Measurements from ENCODE around the gene CAMKK1.

CAMKK1 gene

GRCh38 chr17:3893003-3893719 is at the start of gene CAMKK1:
CAMKK1 (minus strand) TSS chr17:3893053; CDS start chr17:3885687, 7,366 bp downstream.
- peak; percentile 96 for DNase-seq

DNA sequence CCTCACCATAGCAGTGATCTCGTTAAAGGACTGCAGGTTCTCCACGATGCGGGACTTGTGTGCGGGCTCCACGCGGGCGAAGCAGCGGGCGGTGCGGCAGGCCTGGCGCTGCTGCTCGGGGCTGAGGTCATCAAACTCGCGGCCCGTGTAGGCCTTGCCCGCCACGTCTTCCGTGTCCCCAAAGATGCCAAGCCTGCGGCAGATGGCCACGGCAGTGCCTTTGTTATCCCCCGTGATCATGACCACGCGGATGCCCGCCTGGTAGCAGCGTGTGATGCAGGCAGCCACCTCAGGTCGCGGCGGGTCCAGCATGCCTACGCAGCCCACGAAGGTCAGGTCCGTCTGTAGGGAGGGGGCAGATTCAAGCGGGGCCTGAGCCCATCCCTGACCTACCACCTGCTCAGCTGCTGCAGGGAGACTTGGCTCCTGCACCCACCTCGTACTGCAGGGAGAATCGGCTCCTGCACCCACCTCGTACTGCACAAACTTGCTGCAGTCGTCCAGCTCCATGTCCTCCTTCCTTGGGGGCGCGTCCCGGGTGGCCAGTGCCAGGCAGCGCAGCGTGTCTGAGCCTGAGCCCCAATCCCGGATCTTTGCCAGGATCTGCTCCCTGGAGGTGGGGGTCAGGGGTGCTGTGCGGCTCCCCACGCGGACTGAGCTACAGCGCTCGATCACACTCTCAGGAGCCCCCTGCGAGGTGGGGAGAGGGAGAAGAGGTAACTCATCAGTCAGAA is 48.3 kb upstream of the CAMKK1 start:
- no peak for DNase-seq

DNA sequence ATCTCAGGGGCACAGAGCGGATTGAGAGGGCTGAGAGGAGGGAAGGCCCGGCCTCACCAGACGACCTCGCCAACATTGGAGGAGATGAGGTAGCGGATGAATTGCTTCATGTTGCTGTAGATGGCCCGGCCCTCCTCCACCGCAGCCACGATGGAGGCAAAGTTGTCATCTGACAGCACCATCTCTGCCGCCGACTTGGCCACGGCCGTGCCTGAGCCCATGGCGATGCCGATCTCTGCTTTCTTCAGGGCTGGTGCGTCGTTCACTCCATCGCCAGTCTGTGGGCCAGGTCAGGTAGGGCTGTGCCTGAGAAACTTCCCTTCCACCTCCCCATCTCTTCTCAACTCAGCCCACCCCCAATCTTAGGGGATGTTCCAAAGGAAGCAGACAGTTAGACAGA is 44.5 kb upstream of the CAMKK1 start:
- no peak for DNase-seq

- peak; percentile 88 for DNase-seq
Measured at GRCh38 chr17:3935825-3936355, 43.0 kb upstream of the CAMKK1 start.

GRCh38 chr17:3935140-3935542 is 42.3 kb upstream of the CAMKK1 start:
- peak; percentile 95 for DNase-seq

GRCh38 chr17:3929764-3930163 is 36.9 kb upstream of the CAMKK1 start:
- DNase-seq: no peak

DNA sequence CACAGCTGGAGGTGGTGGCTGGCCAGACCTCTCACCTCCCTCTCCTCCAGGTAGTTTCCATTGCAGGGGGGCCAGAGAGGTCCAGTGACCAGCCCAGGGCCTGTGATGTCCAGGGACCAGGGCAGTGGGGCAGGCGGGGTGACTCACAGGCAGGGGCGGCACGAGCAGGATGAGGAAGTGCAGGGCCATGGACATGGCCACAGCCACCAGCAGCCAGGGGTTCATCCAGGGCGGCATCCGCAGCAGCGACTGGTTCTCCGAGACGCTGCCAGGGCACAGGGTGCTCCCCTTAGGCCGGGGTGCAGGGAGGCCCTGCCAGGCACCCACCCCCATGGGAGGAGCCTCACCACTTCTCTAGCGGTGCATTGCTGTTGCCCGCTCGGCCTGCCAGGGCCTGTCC is 36.3 kb upstream of the CAMKK1 start:
- DNase-seq: peak; percentile 63

GRCh38 chr17:3928406-3928805 is 35.6 kb upstream of the CAMKK1 start:
- DNase-seq: no peak

DNA sequence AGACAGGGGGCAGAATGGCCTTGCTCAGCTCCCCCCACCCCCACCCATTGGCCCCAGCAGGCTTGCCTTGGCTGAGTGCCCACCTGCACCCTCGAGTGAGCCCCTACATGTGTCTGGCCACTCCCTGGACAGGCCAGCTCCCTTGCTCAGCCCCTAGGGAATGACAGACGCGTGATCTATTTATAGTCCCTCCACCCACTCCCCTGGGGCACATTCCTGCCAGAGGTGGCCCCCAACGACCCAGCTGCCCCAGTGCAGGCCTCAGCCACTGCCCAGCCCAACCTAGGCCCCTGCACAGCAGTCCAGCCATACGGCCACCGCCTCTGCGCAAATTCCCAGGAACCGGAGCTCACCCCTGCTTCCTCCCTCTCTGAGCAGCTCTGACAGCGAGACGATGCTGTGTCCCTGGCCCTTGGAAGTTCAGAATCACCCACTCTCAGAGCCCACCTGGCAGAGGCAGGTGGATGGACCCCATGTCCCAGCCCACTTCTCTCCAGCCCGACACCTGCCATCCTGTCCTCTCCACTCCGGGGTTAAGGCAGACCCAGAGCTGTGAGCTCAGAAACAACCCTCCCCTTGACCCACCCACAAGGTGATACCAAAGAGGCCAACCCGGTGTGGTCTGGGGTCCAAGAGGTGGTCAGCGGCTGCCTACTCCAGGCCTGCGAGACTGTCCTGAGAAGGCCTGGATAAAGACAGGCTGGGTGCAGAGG is 34.9 kb upstream of the CAMKK1 start:
- peak; percentile 82 for DNase-seq

DNA sequence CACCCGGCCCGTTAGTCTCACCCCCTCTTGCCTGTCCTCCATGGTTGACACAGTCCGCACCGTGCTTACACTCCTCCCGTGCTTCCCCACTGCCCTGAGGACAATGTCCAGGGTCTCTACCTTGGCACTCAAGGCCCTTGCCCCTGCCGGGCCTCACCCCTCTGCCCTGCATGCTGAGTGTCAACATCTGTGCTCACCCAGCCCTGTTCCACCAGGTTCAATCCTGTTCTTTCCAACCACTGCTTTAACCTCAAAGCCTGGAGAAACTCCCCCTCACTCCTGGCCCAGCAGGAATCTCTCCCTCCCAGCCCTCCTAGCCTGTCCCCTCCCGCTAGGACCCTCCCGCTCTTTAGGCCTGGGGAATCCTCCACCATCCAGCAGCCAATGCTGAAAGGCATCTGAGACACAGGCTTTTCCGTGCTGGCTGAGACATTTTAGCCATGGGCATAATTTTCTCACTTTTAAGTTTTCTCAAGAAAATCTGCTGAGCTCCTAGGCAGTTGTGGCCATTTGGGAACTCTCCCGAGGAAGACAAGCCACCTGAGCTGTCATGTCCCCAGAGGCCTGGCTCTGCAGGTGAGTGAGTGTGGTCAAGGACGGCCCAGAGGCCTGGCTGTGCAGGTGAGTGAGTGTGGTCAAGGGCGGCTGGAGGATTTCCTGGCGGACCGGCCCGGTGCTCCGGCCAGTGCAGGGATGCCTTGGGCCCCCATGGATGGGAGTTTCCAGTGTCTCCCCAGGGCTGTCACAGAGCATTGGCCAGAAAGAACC is 34.2 kb upstream of the CAMKK1 start:
- DNase-seq: peak; percentile 68

DNA sequence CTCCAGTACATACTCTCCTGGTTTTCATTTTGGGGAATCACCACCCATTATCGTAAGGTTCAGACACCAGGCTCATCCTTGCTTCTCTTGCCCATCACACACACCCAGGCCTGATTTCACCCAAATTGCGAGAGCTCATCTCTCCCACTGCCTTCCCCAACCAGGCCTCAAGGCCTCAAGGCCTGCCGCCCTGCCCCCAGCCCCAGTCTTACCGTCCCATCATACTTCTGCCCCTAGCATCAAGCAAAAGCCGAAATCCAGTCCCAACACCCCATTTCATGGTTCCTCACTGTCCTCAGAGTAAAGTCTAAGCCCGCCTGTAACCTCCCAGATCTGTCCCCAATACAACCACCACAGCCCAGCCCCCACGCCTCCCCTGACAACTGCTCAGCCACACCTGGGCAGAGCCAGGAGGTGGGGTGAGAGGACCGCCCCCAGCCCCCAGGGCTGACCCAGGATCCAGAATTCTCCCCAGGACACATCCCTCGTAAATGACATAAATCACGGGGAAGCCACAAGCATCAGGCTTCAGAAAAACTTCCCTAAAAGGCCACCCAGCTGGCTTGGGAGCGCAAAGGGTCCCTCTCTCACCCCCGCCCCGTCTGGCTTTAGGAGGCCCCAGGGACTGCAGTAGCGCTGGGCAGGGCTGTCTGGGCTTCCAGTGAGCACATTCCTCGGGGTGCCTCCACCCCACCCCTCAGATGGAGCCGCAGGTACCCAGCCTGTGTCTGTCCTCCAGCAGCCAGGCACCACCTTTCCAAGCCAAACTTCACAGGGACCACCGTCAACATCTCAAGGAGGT is 33.0 kb upstream of the CAMKK1 start:
- no peak for DNase-seq

GRCh38 chr17:3924512-3925350 is 31.9 kb upstream of the CAMKK1 start:
- no peak for DNase-seq

DNA sequence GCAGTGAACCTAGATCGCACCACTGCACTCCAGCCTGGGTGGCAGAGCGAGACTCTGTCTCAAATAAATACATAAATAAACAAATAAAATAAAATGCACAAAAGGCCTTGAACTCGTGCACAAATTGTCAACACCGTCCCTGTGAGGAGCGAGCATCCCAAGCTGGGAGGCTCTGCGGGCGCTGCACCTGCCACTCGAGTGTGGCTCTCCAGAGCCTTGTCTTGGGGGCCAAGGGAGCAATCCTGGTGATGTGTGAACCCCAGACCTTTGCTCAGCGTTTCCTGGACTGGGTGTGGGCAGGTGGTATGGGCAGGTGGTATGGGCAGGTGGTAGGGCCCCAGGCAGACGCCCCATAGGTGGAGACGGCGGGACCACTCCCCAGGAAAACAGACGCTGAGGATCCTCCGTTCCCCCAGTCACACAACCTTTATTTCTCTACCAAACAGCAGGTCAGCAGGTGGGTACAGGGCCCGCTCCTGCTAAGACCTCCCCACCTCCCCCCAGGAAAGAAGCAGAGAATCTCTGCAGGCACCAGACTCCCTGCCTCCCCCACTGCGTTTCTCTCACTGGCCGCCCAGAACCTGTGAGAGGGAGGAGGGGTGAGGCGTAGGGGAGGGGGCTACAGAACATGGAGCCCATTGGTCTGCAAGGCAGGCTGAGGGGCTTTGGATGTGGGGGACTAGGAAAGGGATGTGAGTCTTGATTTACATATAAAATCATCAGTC is 30.8 kb upstream of the CAMKK1 start:
- DNase-seq: no peak

DNA sequence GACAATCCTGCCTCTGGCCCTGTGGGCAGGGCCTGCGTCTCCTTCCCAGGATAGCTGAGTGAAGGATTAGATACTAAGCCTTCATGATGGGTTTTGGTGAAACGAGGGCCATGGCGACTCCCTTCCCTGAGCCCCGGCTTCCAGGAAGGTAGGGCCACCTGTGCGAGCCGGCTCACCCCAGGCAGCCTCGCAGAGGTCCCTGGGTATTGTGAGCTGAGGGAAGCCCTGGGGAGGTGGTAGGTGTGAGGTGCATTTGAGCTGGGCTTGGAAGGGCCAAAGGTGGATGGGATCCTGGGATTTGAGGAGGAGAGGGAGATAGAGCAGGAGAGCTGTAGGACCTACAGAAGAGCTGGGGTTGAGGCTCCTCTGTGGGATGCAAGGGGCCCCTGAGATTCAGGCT is 29.9 kb upstream of the CAMKK1 start:
- no peak for DNase-seq

GRCh38 chr17:3921502-3922319 is 28.9 kb upstream of the CAMKK1 start:
- no peak for DNase-seq

DNA sequence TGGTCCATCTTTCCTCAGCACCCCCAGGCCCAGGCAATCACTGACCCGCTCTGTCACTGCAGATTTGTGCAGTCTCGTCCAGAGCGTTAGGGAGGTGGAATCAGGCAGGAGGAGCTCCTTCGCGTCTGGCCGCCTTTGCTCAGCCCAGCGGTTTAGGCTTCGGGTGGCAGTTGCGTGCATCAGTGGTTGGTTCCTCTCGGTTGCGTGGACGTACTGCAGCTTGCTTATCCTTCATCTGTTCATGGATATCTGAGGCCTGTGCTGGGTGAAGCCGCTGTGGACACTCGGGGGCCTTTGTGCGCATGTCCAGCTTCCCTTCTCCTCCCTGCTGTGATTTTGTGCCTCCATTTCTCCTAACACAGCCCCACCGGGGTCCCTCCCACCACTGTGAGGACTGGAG is 28.2 kb upstream of the CAMKK1 start:
- no peak for DNase-seq

DNA sequence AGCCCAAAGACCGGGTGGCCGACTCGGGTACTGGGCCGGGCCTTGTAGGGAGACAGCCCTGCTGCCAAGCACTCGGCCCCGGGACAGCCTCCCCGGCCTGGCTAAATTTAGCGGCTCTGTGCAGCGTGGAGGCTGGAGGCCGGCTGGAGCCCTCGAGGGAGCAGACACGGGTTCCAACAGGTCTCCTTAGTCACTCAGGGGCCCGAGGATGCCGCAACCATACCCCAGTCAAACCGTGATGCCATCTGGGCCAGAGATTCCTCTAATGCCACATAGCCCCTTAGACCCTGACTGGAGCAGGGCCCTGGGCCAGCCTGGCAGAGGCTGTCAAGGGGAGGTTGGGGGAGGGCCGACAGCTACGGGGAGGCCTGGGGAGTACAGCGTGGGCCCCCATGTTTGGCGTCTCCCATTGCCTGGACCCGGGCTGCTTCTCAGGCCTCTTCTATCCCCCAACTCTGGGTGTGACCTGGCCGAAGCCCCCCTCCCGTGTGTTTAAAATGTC is 26.3 kb upstream of the CAMKK1 start:
- no peak for DNase-seq

- DNase-seq: no peak
Measured at GRCh38 chr17:3918372-3919122, 25.7 kb upstream of the CAMKK1 start.

Data from islet precursor cell (in vitro differentiated cells).